GM21390 (cell line): ENCODE measurements around the gene KLF11.
"Not testable (repeated sequence)": the region's sequence is repeated elsewhere in the genome, so short reads cannot be mapped to it uniquely, and the experiment has no call there.

Source experiments
- ATAC-seq: cut with Tn5 transposase; IDR thresholded peaks from one replicate; pipeline ENCODE4 v1.9.1; 2021; ENCODE audit not compliant: unreplicated experiment

Gene KLF11

DNA sequence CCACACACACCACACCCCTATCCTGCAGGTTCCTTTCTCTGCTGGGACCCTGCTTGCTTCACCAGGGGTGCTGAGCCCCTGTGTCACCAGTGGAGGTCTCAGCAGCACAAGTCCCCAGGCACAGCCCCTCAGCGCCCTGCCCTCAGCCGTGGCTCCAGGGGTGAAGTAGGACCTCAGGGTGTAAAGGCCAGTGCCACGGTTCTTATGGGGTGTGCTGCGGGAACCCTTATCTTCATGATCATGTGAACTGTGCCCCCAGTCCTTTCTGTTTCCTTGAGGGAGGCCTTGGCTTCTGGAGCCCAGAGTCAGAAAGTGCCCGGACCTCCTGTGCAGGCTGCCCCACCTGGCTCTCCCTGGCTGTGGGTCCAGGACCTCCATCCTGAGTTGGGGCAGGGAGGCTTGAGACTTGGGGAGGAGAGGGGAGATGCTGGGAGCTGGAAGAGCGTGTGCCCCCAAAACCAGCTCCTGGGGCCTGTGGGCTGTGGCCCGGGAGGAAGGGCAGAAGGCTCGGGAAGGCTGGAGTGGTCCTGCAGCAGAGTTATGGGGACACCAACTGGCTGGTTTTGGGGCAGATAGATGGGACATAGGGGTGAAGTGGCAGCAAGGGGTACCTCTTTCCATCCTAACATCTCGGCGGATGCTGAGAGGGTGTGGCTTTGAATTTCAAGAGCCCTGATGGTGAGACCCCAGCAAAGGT lies 20.2 kb upstream of the KLF11 start:
- ATAC-seq: no peak

DNA sequence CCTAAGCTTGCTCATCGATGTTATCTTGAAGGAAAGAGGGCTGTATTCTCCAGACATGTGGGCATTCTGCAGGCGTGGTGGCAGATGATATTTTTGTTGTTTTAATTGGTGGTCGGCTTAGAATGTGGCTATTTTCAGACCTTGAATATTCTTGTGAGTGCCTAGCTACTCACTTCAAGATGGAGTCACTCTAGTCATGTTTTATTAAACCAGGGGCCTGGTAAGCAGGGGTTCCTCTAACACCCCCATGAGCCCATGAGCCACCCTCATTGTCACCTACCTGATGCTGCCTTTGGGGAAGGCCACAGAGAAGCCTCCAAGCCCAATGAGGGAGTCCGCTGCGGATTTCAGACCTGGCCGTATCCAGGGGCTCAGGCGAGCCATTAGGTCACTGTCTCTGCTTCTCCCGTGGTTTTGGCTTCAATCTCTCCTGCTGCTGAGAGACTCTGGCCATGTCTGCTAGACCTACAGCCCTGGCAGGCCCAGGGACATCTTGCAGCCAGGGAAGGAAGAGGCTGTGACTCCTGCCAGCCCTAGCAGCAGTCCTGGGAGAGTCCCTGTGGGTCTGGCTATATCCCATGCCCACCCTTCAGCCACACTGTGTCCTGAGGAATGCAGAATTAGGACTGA lies 16.3 kb upstream of the KLF11 start:
- no peak for ATAC-seq

DNA sequence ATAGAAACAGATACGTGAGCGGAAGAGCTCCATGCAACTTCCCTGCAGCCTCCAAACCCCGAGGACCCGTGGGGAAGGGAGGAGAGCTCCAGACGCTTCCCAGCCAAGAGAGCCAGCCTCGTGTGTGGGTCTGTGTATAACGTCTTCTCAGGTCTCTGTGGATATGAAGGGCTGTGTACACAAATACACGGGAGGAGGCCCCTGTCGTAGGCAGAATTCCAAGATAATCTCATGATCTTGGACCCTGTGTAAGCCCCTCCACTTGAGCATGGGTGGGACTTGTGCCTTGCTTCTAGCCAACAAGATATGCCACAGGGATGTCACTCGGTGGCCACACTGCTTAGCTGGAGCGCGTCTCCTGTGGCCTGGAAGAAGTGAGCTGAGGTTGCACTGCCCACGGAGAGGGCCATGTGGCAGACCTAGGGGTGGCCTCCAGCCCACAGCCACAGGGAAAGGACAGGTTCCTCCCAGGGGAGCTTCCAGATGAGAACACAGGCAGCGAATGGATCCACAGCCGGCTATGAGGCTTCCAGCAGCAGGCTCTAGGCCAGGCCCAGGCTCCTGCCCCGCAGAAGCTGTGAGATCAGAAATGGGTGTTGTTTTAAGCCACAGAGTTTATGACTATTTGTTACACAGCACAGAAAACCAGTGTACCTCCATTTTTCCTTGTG lies 15.6 kb upstream of the KLF11 start:
- ATAC-seq: no peak

DNA sequence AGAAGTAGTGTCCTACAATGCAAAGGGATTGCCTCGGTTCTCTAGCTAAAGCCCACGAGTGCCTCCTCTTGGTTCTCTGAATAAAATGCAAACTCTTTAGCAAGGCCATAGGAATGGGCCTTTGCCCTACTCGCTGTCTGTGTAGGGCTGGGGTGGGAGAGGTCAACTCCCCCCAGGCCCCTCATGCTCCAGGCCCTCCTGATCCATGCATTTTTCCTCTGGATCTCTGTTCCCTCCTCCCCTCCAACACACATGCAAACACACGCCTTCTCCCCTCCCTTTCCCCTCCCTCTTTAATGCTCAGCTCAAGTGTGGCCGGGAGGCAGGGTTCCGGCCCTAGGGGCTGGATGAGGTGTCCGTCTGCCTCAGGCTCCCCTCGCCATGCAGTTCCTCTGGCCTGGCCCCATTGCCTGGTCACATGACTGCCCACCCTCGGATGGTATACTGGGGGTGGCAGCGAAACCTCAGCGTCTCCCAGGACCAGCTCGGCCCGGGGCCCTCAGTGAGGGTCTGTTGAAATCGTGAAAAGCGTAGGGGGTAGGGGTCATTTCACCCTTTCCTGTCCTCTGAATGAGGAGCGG lies 14.9 kb upstream of the KLF11 start:
- ATAC-seq: no peak

DNA sequence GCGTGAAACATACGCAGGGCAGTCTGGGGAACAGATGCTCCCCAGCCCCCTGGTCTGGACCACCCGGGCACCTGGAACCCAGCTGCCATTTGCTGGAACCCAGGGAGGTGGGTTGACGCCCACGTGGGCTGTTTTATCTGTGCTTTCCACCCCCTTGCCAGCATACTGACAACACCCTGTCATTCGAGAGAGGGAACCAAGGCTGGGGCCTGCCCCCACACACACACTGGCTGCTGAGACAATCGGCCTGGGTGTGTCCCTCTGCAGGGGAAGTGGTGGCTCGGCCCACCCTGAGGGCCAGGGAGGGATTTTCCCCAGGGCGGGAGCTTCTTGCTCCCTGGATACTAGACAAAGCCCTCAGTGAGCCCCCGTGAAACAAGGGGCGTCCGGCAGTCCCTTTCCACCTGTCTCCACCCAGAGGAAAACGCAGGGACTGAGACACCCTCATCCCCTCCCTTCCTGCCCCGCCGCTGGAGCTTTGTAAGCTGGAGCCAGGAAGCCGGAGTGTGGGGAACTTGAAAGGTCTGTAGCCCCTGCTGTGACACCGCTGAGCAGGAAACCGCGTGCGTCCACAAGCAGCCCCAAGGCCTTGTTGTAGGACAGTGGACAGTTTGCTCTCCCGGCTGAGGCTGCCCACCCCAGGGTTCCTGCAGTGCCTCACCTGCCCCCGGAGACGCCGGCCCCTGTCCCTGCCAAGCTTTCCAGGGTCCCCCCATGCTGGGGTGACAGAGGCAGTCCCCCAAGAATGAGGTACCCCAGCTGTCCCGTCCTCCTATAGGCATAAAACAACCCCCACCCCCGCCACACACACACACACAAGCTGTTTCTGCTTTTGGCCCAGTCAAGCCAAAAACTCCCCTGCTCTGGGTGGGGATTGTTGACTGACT lies 14.1 kb upstream of the KLF11 start:
- ATAC-seq: no peak

DNA sequence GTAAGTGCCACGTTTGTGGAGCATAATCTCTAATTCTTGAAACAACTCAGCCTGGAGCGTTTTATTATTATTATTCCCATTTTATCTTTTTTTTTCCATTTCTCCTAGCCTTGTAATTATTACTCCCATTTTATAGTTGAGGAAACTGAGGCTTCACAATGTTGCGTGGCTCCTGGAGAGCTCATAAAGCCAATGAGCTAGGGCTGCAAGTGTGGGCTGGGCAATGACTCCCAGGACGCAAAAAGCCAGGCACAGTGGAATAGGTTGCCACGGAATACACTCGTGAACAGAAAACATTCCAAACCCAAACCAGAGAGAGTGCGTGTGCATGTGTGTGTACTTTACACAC lies 13.5 kb upstream of the KLF11 start:
- no peak for ATAC-seq

DNA sequence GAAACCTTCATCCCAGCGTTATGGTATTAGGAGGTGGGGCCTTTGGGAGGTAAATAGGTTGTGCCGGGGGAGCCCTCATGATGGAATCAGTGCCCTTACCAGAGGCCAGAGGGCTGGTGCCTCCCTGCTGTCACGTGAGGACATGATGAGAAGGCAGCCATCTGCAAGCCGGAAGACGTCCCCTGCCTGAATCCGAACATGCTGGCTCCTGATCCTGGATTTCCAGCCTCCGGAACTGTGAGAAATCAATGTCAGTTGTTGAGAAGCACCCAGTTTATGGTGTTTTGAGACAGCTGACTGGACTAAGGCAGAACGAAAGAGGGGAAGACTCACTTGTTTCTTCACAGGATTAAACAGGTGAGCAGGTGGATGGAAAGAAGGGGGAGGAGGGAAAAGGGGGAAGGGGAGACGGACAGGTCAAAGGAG lies 13.0 kb upstream of the KLF11 start:
- ATAC-seq: no peak

DNA sequence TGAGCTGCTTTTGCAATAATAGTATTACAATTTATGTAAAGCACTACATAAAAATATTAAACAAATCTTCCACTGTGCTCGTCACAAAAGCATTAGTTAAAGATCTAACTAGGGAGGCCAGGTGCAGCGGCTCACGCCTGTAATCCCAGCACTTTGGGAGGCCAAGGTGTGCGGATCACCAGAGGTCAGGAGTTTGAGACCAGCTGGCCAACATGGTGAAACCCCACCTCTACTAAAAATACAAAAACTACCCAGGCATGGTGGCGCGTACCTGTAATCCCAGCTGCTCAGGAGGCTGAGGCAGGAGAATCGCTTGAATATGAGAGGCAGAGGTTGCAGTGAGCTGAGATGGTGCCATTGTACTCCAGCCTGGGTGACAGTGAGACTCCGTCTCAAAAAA lies 12.6 kb upstream of the KLF11 start:
- not testable (repeated sequence) for ATAC-seq

DNA sequence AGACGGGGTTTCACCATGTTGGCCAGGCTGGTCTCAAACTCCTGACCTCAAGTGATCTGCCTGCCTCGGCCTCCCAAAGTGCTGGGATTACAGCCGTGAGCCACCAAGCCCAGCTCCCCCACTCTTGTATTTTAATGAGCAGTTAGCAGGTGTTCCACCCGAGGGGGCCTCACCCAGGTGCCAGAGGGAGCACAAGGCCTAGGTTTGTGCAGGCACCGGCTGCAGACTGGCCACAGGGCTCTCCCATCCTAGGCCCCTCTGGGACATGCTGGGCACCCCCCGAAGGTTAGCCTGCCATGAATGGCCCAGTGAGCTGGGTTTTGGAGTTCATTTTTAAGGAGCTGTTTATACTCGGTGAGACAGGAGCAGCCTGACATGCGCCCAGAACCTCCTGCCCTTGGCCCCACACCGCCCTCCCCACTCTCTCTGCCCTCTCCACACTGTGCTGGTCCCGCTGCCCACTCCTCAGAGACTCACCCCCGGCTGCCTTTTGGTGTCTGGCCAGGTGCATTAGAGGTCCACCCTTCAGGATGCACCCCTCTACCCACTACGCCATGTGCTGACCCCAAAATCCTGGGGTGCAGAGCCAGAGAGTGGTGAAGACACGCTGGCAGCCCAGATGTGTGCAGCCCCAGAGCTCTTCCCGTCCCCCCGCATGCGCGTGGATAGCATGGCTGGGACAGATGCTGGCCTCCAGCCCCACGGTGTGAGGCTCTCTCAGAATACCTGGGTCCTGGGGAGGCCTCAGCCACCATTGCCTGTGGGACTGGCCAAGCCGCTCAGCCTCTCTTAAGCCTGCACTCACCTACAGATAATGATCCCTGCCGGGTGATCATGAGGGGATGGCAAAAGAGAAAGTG lies 11.2 kb upstream of the KLF11 start:
- no peak for ATAC-seq

DNA sequence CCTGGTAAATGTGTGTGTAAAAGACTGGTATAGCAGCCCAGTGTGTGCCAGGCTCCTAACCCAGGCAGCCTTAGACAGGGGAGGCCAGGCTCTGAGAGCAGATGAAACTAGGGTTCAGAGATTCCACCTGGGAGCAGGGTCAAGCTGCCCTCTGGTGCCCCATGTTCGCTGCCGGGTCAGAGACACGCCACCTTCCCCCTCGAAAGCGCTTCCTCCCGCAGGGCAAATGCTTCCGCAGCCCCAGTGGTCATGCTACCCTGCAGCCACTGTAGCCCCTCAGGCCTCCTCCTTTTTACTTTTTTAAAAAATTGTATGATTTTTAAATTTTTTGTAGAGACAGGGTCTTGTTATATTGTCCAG lies 10.6 kb upstream of the KLF11 start:
- no peak for ATAC-seq

DNA sequence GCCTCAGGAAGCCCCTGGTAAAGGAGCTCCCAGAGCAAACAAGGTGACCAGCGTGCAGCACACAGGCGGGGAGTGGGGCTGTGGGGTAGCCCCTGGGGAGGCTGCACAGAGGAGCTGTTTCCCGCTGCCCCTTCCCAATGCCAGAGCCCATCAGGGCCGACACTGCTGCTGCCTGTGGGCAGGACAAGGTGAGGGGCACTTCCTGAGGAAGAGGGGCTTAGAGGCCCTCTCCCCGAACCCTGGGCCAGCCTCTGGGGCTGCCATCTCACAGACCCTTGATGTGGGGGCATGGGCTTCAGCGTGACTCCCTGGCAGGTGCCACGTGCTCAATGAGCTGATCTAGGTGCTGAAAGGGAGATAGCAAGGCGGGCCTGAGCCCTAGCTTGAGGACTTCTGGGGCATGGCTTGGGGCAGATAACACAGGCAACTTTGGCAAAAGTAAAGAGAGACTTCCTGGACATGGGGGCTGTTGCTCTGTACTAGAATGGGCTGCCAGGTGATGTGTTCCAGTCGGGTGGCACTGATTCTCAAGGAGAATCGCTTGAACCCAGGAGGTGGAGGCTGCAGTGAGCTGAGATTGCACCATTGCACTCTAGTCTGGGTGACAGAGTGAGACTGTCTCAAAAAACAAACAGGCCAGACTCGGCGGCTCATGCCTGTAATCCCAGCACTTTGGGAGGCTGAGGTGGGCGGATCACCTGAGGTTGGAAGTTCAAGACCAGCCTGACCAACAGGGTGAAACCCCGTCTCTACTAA lies 9.9 kb upstream of the KLF11 start:
- ATAC-seq: no peak

DNA sequence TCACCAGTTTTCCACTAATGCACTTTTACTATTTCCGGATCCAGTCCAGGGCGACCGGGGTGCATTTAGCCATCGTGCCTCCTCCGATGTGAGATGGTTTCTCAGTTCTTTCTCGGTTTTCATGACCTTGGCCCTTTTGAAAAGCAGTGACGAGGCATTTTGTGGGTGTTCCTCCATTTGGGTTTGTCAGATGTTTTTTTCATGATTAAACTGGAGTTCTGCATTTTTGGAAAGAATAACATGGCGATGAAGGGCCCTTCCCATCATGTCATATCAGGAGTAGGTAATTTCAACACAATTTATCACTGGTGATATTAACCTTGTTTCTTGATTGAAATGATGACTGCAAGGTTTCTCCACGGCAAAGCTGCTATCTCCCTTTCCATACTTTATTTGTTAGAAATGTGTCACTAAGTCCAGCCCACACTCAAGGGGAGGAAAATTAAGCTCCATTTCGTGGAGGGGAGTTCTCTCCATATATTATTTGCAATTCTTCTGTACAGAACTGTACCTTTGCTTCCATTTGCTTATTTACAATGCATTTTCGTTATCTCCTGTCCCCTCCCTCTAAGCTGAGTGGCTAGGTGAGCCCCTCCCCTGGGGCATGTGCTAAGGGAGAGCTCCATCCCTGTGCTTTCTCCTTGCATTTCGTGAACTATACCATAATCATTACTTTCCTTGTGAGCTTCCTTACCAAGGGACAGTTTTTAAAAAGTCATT lies 8.9 kb upstream of the KLF11 start:
- ATAC-seq: no peak

DNA sequence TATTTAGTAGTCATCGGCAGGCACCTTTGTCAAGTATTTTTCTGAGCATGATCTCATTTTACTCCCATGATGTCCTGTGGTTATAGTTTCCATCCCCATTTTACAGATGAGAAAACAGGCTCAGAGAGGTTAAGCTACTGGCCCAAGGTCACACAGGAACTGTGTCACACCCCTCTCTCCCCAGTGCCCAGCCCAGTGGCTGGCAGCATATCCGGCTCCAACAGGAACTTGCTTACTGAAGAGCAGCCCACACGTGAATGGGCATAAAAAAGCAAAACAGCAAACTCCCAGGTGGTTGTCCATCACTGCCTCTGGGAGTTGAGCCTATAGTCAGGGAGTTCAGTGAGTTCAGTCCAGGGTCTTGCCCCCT lies 8.3 kb upstream of the KLF11 start:
- no peak for ATAC-seq

DNA sequence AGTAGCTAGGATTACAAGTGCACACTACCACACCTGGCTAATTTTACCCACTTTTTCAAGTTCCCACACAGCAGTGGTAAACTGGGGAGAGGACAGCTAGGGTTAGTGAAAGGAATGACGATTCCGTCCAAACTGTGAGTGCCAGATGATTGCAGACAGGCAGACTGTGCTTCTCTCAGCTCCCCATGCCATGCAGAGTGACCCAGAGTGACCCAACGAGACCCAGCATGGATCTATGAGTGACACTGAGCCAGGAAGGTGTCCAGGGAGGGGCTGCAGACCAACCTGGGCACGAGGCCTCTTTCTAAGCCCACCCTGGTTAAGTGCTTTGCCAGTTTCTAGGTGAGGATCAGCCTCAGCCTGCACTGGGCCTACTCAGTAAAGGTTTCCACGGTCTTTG lies 7.7 kb upstream of the KLF11 start:
- ATAC-seq: no peak

DNA sequence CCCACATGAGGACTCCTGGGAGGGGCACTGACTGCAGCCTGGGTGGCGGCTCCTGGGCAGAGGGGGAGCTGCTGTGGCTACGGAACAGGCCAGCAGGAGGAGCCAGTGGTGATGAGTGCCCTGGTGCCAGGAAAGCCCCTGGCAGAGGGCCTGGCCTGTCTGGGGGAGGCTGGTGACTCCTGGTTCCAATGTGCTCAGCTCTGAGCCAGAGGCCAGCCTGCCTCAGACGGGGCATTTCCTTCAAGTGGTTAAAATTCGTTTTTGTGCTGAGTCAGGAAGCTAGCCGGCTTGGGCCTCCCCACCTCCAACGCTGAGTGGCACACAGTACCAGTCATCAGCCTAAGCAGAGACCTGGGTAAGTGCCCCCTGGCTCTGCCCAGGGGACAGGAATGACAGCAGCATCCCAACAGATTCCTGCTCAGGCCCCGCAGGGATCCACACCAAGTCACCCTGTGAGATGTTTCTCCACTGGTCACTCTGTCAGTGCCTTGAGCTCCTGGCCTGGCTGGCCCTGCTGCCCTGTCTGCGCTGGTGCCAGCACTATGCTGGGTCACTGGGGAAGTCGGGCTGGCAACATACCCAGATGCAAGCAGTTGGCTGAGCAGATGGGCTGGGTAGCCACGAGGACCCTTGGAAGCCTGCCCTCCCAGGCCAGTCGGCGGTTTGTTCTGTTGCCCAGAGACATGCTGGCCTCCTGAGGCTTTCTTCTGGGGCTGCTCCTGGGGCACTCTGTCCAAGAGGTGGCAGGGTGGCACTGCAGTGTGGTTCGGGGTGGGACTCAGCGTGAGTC lies 7.1 kb upstream of the KLF11 start:
- no peak for ATAC-seq

DNA sequence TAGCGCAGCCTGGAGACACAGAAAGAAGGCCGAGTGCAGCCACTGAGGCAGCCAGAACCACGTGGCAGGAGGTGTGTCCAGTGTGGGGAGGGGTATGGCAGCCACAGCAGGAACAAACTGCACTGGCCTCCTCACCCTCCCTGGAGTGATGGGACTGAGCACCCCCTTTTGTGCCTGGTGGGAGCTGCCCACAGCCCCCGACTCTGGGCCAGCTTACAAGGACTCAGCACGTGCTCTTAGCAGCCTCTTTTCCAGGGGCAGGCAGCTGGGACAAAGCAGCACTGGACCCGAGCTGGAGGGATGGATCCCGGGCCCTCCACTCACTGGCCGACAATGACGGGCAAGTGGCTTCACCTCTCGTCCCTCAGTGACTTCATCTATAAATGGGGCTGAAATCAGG lies 5.2 kb upstream of the KLF11 start:
- no peak for ATAC-seq

DNA sequence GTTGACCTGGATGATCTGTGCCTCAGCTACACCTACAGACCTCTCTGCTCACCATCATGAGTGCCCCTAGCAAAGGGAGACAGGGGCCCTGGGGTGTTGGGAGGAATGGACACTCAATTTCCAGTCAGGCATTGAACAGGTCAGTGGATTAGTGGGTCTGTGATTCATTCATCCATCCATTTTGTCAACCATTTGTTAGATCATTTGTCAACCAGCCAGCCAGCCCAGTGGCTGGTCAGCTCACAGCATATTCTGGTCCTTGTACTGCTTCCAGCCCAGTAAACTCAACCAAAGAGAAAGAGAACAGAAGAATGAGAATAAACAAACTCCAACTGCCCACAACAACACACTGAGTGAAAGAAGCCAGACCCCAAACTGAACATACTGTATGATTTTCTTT lies 4.6 kb upstream of the KLF11 start:
- ATAC-seq: no peak

DNA sequence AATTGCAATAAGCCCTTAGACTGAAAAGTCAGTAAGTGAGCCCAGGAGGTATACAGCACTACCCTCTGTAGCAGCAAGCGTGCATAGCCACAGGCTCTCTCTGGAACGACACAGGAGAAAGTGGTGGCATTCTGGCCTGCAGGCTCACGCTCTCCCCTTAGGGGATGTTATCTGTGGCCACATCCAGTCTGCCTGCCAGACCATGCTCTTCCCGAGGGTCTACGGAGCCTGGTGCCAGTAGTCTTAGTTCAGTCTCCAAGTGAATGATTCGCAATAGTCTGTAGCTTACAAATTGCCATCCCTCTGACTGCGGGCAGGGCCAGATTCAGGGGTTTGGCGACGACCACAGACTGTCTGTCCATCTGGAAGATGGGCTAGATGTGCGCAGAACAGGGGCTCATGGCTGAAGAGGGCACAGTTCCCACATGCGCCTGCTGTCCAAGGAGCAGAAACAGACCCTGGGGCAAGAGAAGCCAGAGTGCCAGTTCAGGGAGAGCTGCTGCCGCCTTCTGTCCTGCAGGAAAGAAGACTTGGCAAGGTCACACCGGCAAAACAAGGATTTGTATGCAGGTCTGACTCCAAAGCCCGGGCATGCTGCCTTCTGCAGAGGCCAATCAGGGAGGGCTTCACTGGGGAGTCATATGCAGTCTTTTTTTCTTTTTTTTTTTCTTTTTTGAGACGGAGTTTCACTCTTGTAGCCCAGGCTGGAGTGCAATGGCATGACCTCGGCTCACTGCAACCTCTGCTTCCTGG lies 3.5 kb upstream of the KLF11 start:
- no peak for ATAC-seq
